NK-92 treated with Interleukin-12 subunit alpha and Interleukin-12 subunit beta, amount 100 ng/mL, for 24 hours (cell line): Measurements from ENCODE around the gene NISCH.
"Not testable (repeated sequence)": the region's sequence is repeated elsewhere in the genome, so short reads cannot be mapped to it uniquely, and the experiment has no call there.

ENCODE experiments used
- DNase-seq: peaks from one replicate; lab custom pipeline; 2025; lab: John Stamatoyannopoulos, UW

Gene NISCH

DNA sequence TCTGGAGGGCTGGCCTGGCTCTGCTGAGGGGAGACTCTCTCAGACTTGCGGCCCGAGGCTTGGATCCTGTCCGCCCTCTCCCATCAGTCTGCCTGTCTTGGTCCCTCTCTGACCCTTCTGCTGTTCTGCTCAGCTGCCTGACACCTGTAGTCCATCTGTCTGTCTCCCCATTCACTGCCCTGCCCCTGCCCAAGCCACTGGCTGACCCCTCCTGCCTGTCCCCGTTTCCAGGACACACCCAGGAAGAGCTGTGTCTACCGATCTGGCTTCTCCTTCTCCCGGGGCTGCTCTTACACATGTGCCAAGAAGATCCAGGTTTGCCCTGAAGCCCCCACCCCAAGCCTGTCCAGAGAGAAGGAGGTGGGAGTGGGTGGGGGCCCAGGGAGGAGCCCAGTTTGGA, 59.8 kb downstream of the NISCH start:
- no peak for DNase-seq

DNA sequence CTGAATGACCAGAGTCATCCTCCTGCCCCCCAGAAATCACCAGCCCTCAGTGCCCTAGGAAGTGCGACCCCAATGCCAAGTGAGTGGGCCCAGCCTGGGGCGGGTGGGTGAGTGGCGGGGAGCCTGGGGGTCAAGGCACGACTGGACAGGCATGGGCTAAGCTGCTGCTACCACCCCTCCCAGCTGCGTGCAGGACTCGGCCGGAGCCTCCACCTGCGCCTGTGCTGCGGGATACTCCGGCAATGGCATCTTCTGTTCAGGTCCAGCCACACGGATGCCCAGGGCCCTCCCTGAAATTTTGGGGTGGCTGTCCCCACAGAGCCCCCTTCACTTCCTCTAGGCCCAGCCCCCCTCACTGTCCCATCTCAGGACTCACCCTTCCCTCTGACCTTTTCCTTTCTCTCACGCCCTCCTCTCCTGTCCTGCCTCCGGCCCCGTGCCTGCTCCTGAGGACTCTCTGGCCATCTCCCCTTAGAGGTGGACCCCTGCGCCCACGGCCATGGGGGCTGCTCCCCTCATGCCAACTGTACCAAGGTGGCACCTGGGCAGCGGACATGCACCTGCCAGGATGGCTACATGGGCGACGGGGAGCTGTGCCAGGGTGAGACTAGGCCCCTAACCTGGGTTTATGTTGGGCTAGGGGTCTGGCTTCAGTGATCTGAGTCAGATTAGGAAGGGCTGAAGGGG, 61.2 kb downstream of the NISCH start:
- no peak for DNase-seq

- DNase-seq: no peak
Measured at GRCh38 chr3:52517796-52518722, 62.7 kb downstream of the NISCH start.

DNA sequence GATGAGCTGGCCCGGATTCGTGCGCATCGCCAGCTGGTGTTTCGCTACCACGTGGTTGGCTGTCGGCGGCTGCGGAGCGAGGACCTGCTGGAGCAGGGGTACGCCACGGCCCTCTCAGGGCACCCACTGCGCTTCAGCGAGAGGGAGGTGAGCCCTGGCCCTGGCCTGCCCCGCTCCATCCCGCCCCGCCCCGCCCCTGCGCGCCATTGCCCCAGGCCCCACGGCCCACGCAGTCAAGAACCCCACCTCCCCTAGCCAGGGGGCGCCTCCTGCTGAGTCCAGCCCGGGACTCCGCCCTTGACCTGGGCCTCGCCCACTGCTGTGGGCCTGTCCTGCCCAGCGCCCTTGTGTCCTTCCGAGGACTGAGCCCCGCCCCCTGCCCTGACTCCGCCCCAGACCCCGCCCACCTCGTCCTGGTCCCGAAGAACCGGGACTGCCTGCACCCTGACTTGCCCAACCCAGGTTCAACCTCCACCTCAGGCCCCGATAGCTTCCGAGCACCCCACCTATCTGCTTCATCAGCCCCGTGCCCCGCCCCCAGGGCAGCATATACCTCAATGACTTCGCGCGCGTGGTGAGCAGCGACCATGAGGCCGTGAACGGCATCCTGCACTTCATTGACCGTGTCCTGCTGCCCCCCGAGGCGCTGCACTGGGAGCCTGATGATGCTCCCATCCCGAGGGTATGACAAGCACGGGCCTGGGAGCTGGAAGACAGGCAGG, 63.5 kb downstream of the NISCH start:
- no peak for DNase-seq

DNA sequence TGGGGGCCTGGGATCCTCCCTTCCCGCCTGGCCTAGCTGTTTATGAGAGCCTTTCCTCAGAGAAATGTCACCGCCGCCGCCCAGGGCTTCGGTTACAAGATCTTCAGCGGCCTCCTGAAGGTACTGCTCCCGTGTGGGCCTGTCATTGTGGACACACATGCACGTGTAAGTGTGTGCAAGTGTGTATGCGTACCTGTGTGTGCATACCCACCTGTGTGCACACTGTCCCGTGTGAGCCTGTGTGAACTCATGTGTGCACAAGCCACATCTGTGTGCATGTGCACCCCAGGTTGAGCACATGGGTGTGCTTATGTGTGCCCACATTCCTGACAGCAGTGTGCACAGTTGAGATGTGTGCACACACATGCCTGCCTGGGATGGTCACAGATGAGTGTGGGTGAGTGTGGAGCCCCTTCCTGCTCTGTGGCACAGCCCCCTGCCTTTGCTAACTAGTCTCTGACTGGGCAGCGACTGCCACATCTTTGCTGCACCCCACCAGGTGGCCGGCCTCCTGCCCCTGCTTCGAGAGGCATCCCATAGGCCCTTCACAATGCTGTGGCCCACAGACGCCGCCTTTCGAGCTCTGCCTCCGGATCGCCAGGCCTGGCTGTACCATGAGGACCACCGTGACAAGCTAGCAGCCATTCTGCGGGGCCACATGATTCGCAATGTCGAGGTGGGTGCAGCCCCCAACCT, 64.2 kb downstream of the NISCH start:
- no peak for DNase-seq

- no peak for DNase-seq
Measured at GRCh38 chr3:52520141-52520667, 64.8 kb downstream of the NISCH start.

DNA sequence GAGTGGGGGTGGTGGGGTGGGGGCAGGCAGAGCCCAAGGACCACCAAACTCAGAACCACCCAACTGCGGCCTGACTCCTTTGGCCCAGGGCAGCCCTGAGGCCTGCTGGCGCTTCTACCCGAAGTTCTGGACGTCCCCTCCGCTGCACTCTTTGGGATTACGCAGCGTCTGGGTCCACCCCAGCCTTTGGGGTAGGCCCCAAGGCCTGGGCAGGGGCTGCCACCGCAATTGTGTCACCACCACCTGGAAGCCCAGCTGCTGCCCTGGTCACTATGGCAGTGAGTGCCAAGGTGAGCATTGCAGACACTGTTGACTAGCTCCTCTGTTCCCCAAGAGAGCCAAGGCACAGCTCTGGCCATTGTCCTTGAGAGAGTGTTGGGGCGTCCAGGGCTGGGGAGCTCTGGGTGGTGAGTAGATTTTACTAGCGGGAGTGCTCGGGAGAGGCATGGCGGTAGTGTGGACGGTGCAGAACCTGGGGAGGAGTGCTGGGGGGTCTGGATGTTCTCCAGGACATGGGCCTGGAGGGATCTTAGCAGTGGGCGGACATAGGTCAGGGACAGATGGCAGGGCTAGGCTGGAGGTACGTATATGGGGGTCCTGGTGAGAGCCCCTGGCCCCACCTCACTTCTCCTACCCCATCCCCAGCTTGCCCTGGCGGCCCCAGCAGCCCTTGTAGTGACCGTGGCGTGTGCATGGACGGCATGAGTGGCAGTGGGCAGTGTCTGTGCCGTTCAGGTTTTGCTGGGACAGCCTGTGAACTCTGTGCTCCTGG, 65.5 kb downstream of the NISCH start:
- DNase-seq: no peak

- DNase-seq: no peak
Measured at GRCh38 chr3:52521488-52521824, 66.1 kb downstream of the NISCH start.

GRCh38 chr3:52521881-52522650, 66.7 kb downstream of the NISCH start:
- DNase-seq: no peak

DNA sequence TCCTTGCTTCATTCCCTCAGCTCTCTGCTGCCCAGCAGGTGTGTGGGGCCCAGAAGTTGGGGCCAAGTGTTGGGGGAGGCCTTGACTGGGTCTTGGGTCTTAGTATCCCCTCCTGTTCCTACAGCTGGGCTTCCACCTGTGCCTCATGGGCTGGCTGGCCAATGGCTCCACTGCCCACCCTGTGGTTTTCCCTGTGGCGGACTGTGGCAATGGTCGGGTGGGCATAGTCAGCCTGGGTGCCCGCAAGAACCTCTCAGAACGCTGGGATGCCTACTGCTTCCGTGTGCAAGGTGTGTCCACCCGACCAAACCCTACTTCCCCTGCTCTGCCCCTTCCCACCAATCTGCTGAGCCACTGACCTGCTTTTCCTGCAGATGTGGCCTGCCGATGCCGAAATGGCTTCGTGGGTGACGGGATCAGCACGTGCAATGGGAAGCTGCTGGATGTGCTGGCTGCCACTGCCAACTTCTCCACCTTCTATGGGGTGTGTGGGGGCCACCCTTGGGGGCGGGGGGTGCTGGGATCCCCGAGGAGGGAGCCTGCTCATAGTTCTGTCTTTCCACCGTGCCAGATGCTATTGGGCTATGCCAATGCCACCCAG, 67.3 kb downstream of the NISCH start:
- DNase-seq: no peak

DNA sequence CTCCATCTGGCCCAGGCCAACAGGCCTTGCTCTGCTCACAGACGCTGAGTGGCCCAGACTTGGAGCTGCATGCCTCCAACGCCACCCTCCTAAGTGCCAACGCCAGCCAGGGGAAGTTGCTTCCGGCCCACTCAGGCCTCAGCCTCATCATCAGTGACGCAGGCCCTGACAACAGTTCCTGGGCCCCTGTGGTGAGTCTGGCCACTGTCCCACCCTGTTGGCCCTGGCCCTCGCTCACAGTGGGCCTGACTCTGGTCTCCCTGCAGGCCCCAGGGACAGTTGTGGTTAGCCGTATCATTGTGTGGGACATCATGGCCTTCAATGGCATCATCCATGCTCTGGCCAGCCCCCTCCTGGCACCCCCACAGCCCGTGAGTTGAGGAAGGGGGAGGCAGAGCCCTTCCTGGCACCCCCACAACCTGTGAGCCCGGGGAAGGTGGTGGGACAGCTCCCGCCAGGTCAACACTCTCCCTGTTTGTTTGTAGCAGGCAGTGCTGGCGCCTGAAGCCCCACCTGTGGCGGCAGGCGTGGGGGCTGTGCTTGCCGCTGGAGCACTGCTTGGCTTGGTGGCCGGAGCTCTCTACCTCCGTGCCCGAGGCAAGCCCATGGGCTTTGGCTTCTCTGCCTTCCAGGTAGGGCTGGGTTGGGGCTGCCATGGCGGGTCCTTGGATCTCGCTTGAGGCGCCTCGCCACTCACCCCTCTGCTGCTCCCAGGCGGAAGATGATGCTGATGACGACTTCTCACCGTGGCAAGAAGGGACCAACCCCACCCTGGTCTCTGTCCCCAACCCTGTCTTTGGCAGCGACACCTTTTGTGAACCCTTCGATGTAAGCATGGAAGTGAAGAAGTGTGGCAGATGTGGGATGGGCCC, 68.2 kb downstream of the NISCH start:
- DNase-seq: no peak

- DNase-seq: no peak
Measured at GRCh38 chr3:52524258-52524751, 68.9 kb downstream of the NISCH start.

DNA sequence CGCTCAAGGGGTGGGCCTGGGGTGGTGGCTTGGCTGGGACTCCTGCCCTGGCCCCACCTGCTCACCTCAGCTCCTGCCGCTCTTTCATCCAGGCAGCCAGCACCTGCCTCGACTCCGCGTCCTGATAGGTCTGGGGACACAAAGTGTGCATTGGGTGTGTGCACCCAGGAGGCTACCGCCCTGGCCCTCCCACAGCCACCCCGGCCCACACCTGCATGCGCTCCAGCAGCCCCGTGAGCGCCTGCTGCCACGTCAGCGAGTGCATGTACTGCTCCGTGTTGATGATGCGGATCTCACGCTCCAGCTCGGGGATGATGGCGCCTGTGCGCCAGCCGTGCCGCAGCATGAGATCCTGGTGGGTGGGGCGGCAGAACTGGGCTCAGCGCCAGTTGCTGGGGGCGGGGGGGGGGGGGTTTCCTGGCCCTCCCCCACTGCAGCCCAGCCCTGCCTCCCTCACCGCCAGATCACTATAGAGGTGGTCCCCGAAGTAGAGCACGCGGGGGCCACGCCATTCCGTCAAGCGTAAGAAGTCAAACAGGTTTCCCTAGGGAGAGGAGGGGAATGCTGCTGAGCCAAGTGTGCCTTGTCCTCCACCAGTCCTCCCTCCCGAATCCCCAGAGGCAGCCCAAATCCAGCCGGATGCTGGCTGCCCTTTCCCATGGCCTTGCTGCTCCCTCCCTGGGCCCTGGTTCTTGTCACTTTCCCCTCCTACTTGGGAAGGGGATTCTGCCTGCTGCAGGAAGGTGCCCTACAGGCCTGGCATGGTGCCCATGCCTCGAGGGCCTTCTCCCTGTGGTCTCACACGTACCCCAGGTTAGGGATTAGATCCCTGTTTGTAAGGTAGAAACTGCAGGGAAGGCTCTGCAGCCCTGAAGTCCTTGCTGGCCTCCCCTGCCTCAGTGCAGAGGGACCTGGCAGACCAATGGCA, 69.6 kb downstream of the NISCH start:
- DNase-seq: no peak

DNA sequence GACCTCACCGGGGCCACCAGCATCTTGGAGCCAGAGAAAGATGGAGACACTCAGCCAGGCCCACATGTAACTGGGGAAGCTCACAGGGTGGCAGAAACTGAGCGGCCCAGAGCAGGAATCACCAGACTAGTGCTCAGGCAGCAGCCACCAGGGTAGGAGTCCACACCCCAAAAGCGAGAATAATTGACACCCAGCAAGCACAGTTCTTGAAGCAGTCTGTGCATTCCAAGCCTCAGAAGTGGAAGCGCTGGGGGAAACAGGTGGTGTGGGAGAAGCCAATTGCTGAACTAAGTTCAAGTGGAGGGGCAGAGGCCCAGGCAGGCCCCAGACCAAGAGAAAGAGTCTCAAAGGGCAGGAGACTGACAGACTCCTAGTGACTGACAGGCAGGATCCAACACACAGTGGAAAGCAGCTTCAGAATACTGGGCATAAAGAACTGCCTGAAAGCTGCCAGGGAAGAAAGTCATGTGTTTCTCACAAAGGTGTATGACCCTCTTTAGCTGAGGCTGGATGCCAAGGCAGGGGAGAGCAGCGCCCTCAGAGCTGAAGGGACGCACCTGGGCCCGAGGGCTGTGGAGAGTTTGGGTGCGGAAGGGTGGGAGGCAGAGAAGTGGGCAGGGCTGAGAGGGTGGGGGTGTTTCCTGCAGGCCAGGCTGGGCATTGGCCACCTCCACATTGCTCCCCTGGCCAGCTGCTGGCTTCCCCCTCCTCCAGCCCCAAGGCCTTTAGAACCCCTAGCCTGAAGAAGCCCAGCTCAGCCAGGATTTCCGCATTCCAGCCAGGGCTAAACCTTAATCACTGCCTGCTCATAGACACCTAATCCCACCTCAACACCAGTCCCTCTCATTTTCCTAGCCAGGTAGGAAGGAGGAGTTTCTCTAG, 70.5 kb downstream of the NISCH start:
- no peak for DNase-seq

- not testable (repeated sequence) for DNase-seq
Measured at GRCh38 chr3:52526671-52527038, 71.3 kb downstream of the NISCH start.

- no peak for DNase-seq
Measured at GRCh38 chr3:52527039-52527731, 71.8 kb downstream of the NISCH start.
